Testis (tissue), 3 donors: ENCODE measurements around the gene PDE4B. TPM values are rescaled to one million over a fixed set of nuclear protein-coding genes. Genes with fewer than 3 reads are reported as not detected.

Experiments used
- DNase-seq: peaks from one replicate; pipeline ENCODE4 v3.0.0-alpha.2; 2019
- H3K27ac ChIP-seq, 2 donors: fragments of 200-600 bp; sonication (generic); one replicate each; pipeline ENCODE4 v1.5.1; 2019
- H3K27me3 ChIP-seq: fragments of 200-600 bp; sonication (generic); one replicate; pipeline ENCODE4 v1.5.1; 2019
- H3K36me3 ChIP-seq: fragments of 200-600 bp; sonication (generic); one replicate; pipeline ENCODE4 v1.5.1; 2017; ENCODE audit warnings: low read depth; ENCODE audit errors: missing control alignments
- H3K4me1 ChIP-seq: fragments of 200-600 bp; sonication (generic); one replicate; pipeline ENCODE4 v1.5.1; 2019
- H3K4me3 ChIP-seq, 2 donors: fragments of 200-600 bp; sonication (generic); one replicate each; pipeline ENCODE4 v1.5.1; 2017 to 2019
- H3K9me3 ChIP-seq: fragments of 200-600 bp; sonication (generic); one replicate; pipeline ENCODE4 v1.5.1; 2017
- CTCF ChIP-seq, 3 experiments: fragments of 450-650 bp in 2 of 3; fragments of 200-600 bp in 1 of 3; sonication (generic) in 1 of 3; IDR thresholded peaks; one replicate each; pipeline ENCODE4 v1.5.1; 2016 to 2019; ENCODE audit warnings: antibody characterized with exemption in 3 of 3, mild to moderate bottlenecking in 2 of 3, moderate library complexity in 1 of 3
- POLR2A ChIP-seq: fragments of 450-650 bp; IDR thresholded peaks from one replicate; pipeline ENCODE4 v1.6.1; 2017; ENCODE audit warnings: antibody characterized with exemption, mild to moderate bottlenecking, moderate library complexity
- WGBS, 2 donors: methylation state at CpG; one replicate each; pipeline ENCODE4 v1.1.5; 2018; 5-methylcytosine and 5-hydroxymethylcytosine counted together
- intact Hi-C: fragments of 100-400 bp; cut with DNase I; formaldehyde crosslinking; loops from one replicate; pipeline ENCODE4 v1.15.1; 2023; ENCODE audit warnings: low total_unique reads
- polyA plus RNA-seq: library from polyadenylated mRNA; stranded (reverse); fragments of 350-450 nt; fragmentation: Illumina TruSeq; extraction: RNeasy Lipid Tissue Mini Kit (QIAGEN cat#74804); gene quantifications from one replicate; pipeline ENCODE4 v1.2.3, GENCODE V29; 2014; ENCODE audit warnings: low read depth, low replicate concordance; ENCODE audit not compliant: insufficient read depth
- total RNA-seq, 2 donors: library from RNA; depleted of rRNA; stranded (reverse); fragments of >200 nt; gene quantifications; one replicate each; pipeline ENCODE4 v1.2.3, GENCODE V29; 2016

Gene PDE4B
- total and polyA plus RNA-seq, 3 donors from 2014 or later: 11.5 to 16.1 (median 12.4) TPM

GRCh38 chr1:65769636-65770035 is 23.1 kb upstream of the PDE4B start:
- Histone ChIP-seq H3K27ac (no peak overlapping the region), H3K4me3 (no peak overlapping the region), H3K36me3 (no peaks in the 10 kb centered on the region), H3K4me1 (no peaks in the 10 kb centered on the region), H3K9me3 (no peaks in the 10 kb centered on the region), H3K27me3 (no peaks in the 10 kb centered on the region)
- 72% methylated on average over 2 of the region's 2 CpGs for WGBS, 2 donors
- intact Hi-C loops: no loop called here
- no peak for DNase-seq
- no peak for TF ChIP-seq CTCF (IDR thresholded peaks at IDR 0.05)
- TF ChIP-seq POLR2A: no peak

- WGBS, 2 donors: 63 to 64% methylated on average over 2 of the region's 2 CpGs
- intact Hi-C loops: no loop called here
- TF ChIP-seq POLR2A (no peak), CTCF (IDR thresholded peaks at IDR 0.05) (no peak)
- no peak overlapping the region for H3K27ac ChIP-seq
- no peaks in the 10 kb centered on the region for H3K36me3 ChIP-seq
- no peaks in the 10 kb centered on the region for H3K4me1 ChIP-seq
- DNase-seq: no peak
- H3K9me3 ChIP-seq: no peaks in the 10 kb centered on the region
- no peak overlapping the region for H3K4me3 ChIP-seq
- H3K27me3 ChIP-seq: no peaks in the 10 kb centered on the region
Observed at GRCh38 chr1:65772607-65773006, 20.1 kb upstream of the PDE4B start.

GRCh38 chr1:65773391-65774123 is 19.1 kb upstream of the PDE4B start:
- DNase-seq: no peak
- no peak for TF ChIP-seq CTCF (IDR thresholded peaks at IDR 0.05)
- no peak for TF ChIP-seq POLR2A
- 63 to 65% methylated on average over 4 of the region's 4 CpGs for WGBS, 2 donors
- Histone ChIP-seq H3K36me3 (no peaks in the 10 kb centered on the region), H3K4me3 (no peak overlapping the region), H3K4me1 (no peaks in the 10 kb centered on the region), H3K27me3 (no peaks in the 10 kb centered on the region), H3K27ac (no peak overlapping the region), H3K9me3 (no peaks in the 10 kb centered on the region)
- intact Hi-C loops: no loop called here

- intact Hi-C loops: no loop called here
- no peaks in the 10 kb centered on the region for H3K4me1 ChIP-seq
- TF ChIP-seq CTCF (IDR thresholded peaks at IDR 0.05): no peak
- no peak for TF ChIP-seq POLR2A
- no peaks in the 10 kb centered on the region for H3K9me3 ChIP-seq
- no peak for DNase-seq
- H3K36me3 ChIP-seq: no peaks in the 10 kb centered on the region
- no peak overlapping the region for H3K4me3 ChIP-seq
- no peaks in the 10 kb centered on the region for H3K27me3 ChIP-seq
- no peak overlapping the region for H3K27ac ChIP-seq
Observed at GRCh38 chr1:65788762-65789161, 3.9 kb upstream of the PDE4B start.

- intact Hi-C loops: no loop called here
- Histone ChIP-seq H3K4me3 (no peak overlapping the region), H3K4me1 (no peaks in the 10 kb centered on the region), H3K9me3 (no peaks in the 10 kb centered on the region), H3K27ac (no peak overlapping the region), H3K27me3 (no peaks in the 10 kb centered on the region), H3K36me3 (no peaks in the 10 kb centered on the region)
- TF ChIP-seq CTCF (IDR thresholded peaks at IDR 0.05): no peak
- TF ChIP-seq POLR2A: no peak
- WGBS, 2 donors: 51% methylated on average over 4 of the region's 4 CpGs
- DNase-seq: no peak
Observed at GRCh38 chr1:65791396-65791795, 1.3 kb upstream of the PDE4B start.
